H54 (cell line): Measurements from ENCODE around the gene ARPC1B.

Source experiments
- DNase-seq: peaks from one replicate; pipeline ENCODE4 v3.0.0; 2011; ENCODE audit warnings: low spot score, mixed read lengths; ENCODE audit not compliant: insufficient read length
- FAIRE-seq: peaks from 3 replicates; lab custom pipeline; 2011; peaks lifted over from hg19 to GRCh38; lab: Jason Lieb, UNC
- POLR2A ChIP-seq: IDR thresholded peaks from 2 replicates; pipeline ENCODE4 v1.6.1; 2011; ENCODE audit warnings: low read depth, mild to moderate bottlenecking, low read length

ARPC1B gene

DNA sequence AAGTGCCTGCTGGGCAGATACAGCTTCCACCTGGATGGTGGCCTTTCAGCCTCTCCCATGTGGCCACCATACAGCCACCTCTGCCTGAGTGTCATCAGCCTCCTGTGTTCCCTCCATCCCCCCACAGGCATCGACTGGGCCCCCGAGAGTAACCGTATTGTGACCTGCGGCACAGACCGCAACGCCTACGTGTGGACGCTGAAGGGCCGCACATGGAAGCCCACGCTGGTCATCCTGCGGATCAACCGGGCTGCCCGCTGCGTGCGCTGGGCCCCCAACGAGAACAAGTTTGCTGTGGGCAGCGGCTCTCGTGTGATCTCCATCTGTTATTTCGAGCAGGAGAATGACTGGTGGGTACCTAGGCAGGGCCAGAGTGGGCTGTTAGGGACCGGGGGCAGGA, 13.4 kb downstream of the ARPC1B start:
- FAIRE-seq (no peak), DNase-seq (no peak)
- no peak for TF ChIP-seq POLR2A

DNA sequence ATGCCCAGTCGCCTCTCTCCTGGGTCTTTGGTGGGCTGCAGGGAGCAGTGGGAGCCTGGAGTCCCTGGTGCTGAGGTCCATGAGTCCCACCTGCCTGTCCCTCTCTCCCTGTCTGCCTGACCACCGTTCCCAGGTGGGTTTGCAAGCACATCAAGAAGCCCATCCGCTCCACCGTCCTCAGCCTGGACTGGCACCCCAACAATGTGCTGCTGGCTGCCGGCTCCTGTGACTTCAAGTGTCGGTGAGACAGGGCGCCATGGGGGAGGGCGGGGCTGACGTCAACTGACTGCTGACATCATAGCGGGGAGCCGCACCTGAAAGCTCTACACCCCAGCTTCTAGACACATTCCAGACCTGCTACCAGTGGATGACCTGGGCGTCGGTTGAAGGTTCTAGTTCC, 15.2 kb downstream of the ARPC1B start:
- FAIRE-seq: no peak
- DNase-seq: no peak
- TF ChIP-seq POLR2A: no peak

DNA sequence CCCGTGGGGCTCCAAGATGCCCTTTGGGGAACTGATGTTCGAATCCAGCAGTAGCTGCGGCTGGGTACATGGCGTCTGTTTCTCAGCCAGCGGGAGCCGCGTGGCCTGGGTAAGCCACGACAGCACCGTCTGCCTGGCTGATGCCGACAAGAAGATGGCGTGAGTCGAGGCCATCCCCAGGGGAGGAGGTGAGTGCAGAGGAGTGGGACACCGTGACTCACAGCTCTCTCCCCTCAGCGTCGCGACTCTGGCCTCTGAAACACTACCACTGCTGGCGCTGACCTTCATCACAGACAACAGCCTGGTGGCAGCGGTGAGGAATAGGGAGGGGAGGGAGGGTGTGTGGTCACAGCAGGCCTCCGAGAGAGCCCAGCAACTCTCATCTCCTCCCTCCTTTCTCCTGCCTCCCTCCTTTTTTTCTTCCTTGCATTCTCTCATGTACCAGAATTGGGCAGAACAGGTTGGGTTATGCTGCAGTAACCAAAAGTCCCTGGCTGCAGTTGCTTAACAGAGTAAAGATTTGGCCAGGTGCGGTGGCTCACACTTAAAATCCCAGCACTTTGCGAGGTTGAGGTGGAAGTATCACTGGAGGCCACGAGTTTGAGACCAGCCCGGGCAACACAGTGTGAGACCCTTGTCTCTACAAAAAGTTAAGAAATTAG, 16.5 kb downstream of the ARPC1B start:
- FAIRE-seq: no peak
- no peak for DNase-seq
- TF ChIP-seq POLR2A: no peak

DNA sequence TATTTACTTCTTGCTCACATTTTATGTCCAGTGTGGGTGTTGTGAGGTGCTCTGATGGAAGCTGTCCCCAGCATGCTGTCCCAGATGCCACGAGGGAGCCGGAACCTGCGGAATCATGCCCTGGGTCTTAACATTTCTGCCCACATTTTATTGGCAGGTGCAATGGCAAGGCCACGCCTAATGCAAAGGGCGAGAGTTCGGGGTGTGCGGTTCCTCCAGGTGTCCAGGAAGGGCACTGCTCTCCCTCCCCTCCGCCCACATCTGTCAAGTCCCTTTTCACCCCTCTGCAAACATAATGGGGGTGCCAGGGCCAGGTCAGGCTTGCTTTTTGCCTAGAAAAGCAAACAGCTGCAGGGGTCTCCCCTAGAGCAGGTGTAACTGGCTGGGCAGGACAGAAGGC, 17.5 kb downstream of the ARPC1B start:
- DNase-seq (no peak), FAIRE-seq (no peak)
- TF ChIP-seq POLR2A: no peak

DNA sequence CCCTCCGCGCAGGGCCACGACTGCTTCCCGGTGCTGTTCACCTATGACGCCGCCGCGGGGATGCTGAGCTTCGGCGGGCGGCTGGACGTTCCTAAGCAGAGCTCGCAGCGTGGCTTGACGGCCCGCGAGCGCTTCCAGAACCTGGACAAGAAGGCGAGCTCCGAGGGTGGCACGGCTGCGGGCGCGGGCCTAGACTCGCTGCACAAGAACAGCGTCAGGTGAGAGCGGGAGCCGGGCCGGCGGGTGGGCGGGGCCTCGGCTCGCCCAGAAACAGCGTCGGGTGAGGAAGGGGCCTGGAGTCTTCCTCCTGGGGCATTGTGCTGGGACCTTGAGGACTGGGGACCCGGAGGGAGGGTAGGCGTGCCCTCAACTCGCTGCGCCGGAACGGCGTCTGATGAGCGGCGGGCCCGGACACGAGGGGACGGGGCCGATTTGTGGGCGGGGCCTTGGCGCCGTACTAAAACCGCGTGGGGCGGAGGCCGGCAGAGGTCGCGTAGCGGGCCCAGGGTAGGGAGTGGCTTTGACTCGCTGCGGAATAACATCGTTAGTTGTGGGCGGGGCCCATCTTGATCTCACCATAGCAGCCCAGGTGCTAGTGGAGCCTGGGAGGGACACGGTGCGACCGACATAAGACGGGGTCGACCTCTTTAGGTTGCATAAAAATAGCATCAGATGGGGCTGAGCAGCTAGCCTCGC, 18.3 kb downstream of the ARPC1B start:
- TF ChIP-seq POLR2A: no peak
- FAIRE-seq (no peak), DNase-seq (no peak)

DNA sequence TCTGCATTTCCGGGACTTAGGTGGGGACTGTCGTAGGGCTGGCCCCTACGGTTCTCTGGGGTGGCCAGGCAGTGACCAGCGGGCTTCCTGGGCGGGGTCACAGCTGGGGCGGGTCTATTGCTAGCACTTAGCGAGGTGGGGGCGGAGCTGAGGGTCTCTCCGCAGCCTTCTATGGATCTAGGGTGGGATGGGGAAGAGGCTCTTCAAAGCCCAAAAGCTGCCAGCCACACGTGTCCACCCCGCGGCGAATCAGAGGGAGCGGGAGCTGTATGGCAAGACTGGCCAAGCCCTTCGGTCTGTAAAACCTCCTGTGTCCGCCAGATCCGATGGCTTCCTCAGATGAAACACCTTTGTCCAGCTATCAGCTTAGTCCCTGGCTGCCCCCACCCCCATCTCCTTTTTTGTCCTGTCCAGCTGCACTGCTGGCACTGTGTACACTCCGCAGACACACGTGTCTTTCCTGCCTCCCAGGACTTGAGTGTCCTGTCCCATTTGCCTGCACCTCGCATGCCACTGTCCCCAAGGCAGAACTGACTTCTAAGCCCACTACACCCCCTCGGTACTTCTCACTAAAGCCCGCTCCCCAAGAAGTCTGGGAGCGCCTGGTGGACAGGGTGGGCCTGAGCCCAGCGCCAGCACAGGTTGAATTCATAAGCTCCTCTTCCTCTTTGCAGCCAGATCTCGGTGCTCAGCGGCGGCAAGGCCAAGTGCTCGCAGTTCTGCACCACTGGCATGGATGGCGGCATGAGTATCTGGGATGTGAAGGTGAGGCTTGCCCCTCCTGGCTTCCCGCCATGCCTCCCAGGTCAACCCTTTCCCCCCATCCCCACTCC, 19.0 kb downstream of the ARPC1B start:
- FAIRE-seq (no peak), DNase-seq (no peak)
- no peak for TF ChIP-seq POLR2A

DNA sequence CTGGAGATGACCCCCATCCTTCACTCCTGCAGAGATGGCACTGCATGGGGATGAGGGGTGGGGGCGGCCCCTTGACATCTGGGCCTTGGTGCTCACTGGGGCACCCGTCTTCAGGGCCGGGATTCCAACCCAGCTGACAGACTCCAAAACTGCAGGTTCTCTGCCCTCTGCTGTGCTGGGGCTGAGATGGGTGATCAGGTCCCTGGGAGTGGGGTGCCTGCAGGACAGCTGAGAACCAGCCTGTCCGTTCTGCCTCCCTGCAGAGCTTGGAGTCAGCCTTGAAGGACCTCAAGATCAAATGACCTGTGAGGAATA, 19.6 kb downstream of the ARPC1B start:
- no peak for TF ChIP-seq POLR2A
- FAIRE-seq (no peak), DNase-seq (no peak)

DNA sequence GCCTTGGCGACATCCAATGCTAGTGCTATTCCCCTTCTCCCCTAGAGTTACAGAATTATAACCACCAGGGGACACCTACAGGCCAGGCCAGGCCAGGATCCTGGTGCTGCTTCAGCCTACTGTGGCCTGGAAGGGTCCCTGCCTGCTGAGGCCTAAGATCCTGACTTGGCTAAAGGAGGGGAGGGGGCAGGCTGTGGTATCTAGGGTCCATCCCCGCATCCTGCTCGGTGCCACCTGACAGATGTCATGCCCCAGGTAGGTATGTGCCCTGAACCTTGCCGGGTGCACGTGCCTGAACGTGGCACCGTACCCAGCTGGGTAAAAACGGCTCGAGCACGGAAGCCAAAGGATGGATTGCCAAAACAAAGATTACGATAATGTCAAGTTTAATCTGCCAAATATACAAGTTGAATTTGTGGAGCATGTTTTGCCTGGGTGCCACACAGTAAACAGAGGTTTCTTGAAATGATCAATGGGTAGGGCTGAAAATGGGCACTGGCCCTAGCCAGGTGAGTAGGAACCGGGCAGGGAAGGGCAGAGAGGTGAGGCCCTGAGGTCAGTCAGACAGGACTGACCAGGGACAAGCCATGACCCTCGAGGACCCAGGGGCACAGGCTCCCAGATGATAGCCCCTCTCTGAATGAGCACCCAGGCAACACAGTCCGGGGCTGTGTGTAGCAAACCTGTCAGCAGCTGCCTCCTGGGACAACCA, 21.2 kb downstream of the ARPC1B start:
- no peak for TF ChIP-seq POLR2A
- no peak for FAIRE-seq
- no peak for DNase-seq

DNA sequence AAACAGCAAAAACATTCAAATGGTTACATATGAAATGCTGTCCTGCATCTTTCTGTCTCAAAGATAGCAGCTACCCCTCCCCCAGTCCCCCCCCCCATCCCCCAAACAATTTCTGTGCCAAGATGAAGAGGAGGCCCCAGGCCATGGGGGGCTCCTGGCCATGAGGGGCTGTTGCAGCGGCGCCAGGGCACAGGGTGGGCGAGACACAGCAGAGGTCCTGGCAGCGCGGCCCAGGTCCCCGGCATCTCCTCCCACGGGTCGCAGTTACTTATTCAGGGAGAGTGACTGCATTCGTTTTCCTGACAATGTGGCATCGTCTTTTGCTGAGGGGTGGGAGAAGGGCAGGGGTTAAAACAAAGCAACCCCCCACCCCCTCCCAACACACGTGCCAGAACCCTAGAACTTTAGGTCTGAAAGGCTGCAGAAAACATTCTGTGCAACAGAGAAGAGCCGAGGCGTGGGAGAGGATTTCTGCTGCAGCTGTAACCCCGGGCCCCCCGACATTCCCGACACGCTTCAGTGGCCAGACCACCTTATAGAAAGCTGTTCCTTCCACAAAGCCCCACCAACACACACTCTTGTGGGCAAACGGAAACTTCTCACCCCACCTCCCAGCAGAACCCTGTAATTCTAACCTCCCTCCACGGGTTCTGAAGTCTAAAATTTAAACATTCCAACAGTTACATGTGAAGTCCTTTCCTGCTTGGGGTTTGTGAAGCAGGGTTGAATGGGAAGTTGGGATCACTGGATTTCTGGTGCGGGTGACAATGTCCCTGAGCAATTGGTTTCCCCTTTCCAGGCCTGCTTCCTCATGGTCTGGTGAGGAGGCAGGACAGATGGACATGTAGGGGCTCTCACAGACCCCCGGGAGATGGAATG, 22.1 kb downstream of the ARPC1B start:
- TF ChIP-seq POLR2A: no peak
- no peak for DNase-seq
- FAIRE-seq: no peak

DNA sequence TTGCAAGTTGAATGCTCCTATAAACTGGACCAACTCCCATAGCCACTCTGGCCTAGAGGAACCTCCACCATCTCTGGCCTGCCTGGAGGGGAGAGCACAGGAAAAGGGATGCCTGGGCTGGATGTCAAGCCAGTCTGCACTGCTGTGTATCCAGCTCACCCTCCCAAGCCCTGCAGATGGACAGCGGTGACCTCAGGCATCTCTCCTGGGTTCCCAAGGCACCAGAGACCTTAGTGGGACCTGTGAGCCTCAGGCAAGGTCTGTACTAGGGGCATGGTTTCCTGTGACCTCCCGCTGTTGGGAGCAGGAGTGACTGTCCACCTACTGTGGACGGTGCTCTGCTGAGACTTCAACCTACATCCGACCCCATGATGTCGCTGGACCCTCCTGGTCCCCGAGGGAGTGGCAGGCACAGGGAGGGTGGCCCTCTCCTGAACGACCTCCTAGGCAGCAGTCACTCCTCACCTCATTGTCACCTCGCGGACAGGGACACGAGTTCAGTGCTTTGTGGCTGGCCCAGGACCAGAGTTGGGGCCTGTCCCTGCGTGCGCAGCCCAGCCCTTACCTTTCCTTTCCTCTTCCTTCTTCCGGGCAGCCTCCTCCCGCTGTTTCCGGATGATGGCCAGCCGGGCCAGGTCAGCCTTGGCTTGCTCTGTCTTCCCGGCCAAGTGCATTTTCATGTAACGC, 22.9 kb downstream of the ARPC1B start:
- no peak for DNase-seq
- no peak for TF ChIP-seq POLR2A

DNA sequence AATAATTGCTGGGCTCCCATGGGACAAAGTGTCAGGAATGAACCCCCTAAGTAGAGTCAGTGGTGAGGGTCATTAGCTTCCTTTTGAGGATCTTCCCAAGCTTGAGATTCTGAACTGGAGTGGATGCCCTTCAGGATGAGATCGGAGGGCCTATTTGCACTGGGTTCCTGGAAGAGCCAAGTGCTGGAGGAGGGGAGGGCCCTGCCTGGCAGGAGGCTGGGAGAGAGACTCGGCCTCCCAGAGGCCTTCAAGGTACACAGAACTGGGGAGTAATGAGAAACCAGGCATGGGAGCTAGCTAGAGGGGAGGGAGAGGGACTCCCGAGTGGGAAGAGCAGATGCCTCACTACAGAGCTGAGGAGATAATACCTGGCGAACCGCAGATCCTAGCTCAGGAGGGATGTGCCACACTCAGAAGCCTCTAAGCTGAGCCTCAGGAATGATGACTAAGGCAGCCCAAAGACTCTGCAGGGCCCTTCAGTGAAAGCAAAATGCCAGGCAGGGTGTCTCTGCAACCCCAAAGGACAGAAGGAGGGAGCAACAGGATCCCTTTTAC, 24.4 kb downstream of the ARPC1B start:
- TF ChIP-seq POLR2A: no peak
- no peak for FAIRE-seq
- DNase-seq: no peak

More for the DNA sequence above, 22.9 kb downstream of the ARPC1B start:
- FAIRE-seq: no peak

DNA sequence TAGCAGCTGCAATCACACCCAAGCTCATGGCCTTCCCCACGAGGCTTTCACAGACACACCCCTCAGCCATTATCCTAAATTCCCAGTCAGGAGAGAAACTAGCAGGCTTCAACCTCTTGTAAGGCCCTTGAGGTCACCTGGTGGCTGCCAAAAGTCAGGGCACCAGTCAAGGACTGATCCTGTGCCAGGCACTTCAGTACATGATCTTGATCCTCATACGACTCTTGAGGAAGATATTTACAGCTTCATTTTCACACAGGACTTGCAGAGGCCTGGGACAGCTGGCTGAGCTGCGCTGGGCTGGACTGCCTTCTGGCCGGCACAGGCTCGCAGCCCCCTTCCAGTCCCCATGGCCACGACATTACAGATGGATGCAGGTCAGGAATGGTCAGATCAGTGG, 25.1 kb downstream of the ARPC1B start:
- no peak for TF ChIP-seq POLR2A
- DNase-seq (no peak), FAIRE-seq (no peak)

DNA sequence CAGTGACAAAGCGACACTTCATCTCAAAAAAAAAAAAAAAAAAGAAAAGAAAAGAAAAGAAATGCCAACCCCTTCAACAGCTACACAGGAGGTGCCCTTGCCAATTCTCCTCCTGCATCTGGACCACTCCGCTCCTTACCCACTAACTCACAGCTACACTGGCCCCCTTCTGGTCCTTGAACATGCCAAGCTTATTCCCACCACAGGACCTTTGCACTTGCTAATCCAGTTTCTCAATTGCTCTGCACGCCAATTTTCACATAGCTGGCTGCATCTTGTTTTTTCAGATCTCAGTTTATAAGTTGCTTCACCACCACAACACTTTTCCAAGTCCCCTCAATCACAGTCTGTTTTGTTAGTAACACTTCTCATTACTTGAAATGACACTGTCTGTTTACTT, 28.3 kb downstream of the ARPC1B start:
- no peak for FAIRE-seq
- TF ChIP-seq POLR2A: no peak
- DNase-seq: no peak
